ENCODE results near the gene ZDHHC14. TPM values are rescaled to one million over a fixed set of nuclear protein-coding genes. Genes with fewer than 3 reads are reported as not detected.

ZDHHC14 gene
- total RNA-seq, 1 experiment from 2014 or later, result 3.2 TPM

- intact Hi-C loops (cut with micrococcal nuclease), result no loop called here
- POLR2A ChIA-PET, result no interaction called here
- no TSS peak for BruUV-seq (replicated peaks)
- DNase-seq (ENCODE audit: unreplicated experiment), result no peak
- Mint-ChIP-seq H3K4me3 (ENCODE audit: unreplicated experiment) (no peak overlapping the region), H3K9me3 (ENCODE audit: unreplicated experiment) (no peaks in the 10 kb centered on the region), H3K27me3 (ENCODE audit: insufficient read depth, unreplicated experiment) (no peaks in the 10 kb centered on the region), H3K36me3 (ENCODE audit: insufficient read depth, unreplicated experiment) (no peaks in the 10 kb centered on the region), H3K4me1 (ENCODE audit: insufficient read depth, unreplicated experiment) (no peaks in the 10 kb centered on the region), H3K27ac (ENCODE audit: low read depth, unreplicated experiment) (no peak overlapping the region)
- CTCF ChIA-PET, result no interaction called here
- no peak for TF ChIP-seq CTCF (IDR thresholded peaks at IDR 0.05; ENCODE audit: unreplicated experiment)
These were observed 223.0 kb downstream of the ZDHHC14 start for GRCh38 chr6:157603971-157604370.

DNA sequence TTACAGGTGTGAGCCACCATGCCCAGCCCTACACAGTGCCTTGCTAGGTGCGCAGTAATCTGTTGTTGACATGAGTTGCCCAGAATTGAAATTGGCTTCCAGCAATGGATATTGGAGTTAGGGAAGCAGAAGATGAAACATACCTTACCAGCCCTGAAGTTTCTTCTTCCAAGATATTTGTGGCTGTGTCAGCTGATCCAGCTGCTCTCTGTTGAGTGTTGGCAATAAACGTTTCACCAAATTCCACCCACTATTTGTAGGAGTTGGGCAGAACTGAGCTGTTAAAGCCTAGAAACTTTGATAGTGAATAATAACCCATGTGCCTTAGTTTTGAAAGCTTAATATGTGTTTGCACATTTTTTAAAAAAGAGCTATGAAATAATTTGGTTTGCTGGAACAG, 223.8 kb downstream of the ZDHHC14 start:
- Mint-ChIP-seq H3K27ac (ENCODE audit: low read depth, unreplicated experiment) (no peak overlapping the region), H3K9me3 (ENCODE audit: unreplicated experiment) (no peaks in the 10 kb centered on the region), H3K4me3 (ENCODE audit: unreplicated experiment) (no peak overlapping the region), H3K27me3 (ENCODE audit: insufficient read depth, unreplicated experiment) (no peaks in the 10 kb centered on the region), H3K4me1 (ENCODE audit: insufficient read depth, unreplicated experiment) (no peaks in the 10 kb centered on the region), H3K36me3 (ENCODE audit: insufficient read depth, unreplicated experiment) (peaks cover 4% of the 10 kb centered on the region)
- no peak for DNase-seq (ENCODE audit: unreplicated experiment)
- ChIA-PET POLR2A (no interaction called here), CTCF (no interaction called here)
- no TSS peak for BruUV-seq (replicated peaks)
- TF ChIP-seq CTCF (IDR thresholded peaks at IDR 0.05; ENCODE audit: unreplicated experiment), result no peak
- intact Hi-C loops (cut with micrococcal nuclease), result no loop called here

GRCh38 chr6:157605484-157605883, 224.5 kb downstream of the ZDHHC14 start:
- Mint-ChIP-seq H3K27ac (ENCODE audit: low read depth, unreplicated experiment) (no peak overlapping the region), H3K27me3 (ENCODE audit: insufficient read depth, unreplicated experiment) (no peaks in the 10 kb centered on the region), H3K4me3 (ENCODE audit: unreplicated experiment) (no peak overlapping the region), H3K4me1 (ENCODE audit: insufficient read depth, unreplicated experiment) (no peaks in the 10 kb centered on the region), H3K9me3 (ENCODE audit: unreplicated experiment) (no peaks in the 10 kb centered on the region), H3K36me3 (ENCODE audit: insufficient read depth, unreplicated experiment) (peaks cover 4% of the 10 kb centered on the region)
- CTCF ChIA-PET, result interaction anchor here (1.0 kb wide), 1 partner anchor 8 kb away, joined by 6 read pairs; no protein-coding TSS in a partner anchor
- DNase-seq (ENCODE audit: unreplicated experiment), result no peak
- BruUV-seq (replicated peaks), result no TSS peak
- TF ChIP-seq CTCF (IDR thresholded peaks at IDR 0.05; ENCODE audit: unreplicated experiment), result no peak
- POLR2A ChIA-PET, result no interaction called here
- intact Hi-C loops (cut with micrococcal nuclease), result no loop called here

DNA sequence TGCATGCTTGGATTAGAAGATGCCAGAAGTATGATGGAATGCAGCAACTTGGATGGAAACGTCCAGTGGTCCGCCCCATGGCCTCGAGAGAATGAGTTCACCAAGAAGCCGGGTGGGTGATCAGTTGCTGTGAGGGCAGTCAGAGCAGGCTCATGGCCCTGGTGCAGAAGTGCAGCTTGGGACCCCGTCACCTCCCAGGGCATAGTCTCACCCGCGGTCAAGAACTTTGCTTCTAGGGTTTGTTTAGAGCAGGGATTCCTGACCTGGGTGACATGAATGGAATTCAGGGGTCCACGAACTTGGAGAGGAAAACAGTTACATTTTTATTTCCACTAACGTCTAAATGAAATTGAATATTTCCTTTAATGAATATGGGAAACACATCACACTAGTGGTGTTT, 225.5 kb downstream of the ZDHHC14 start:
- no peaks in the 10 kb centered on the region for H3K4me1 Mint-ChIP-seq (ENCODE audit: insufficient read depth, unreplicated experiment)
- H3K36me3 Mint-ChIP-seq (ENCODE audit: insufficient read depth, unreplicated experiment), result peaks cover 4% of the 10 kb centered on the region
- intact Hi-C loops (cut with micrococcal nuclease), result no loop called here
- no peak for TF ChIP-seq CTCF (IDR thresholded peaks at IDR 0.05; ENCODE audit: unreplicated experiment)
- no TSS peak for BruUV-seq (replicated peaks)
- H3K27me3 Mint-ChIP-seq (ENCODE audit: insufficient read depth, unreplicated experiment), result no peaks in the 10 kb centered on the region
- DNase-seq (ENCODE audit: unreplicated experiment), result no peak
- H3K27ac Mint-ChIP-seq (ENCODE audit: low read depth, unreplicated experiment), result no peak overlapping the region
- ChIA-PET CTCF (interaction anchor here (1.0 kb wide), 1 partner anchor 9 kb away, joined by 6 read pairs; no protein-coding TSS in a partner anchor), POLR2A (no interaction called here)
- no peaks in the 10 kb centered on the region for H3K9me3 Mint-ChIP-seq (ENCODE audit: unreplicated experiment)
- no peak overlapping the region for H3K4me3 Mint-ChIP-seq (ENCODE audit: unreplicated experiment)

All from MCF 10A (cell line).